HepG2 (cell line): ENCODE results near the gene RNU6-8. TPM values are rescaled to one million over a fixed set of nuclear protein-coding genes. Genes with fewer than 3 reads are reported as not detected.
A peak's percentile ranks its signal among the peaks of the same experiment; 100 is the strongest.

ENCODE experiments used
- ATAC-seq: fragments of 200-7000 bp; cut with Tn5 transposase; 3 replicates; pipeline ENCODE4 v1.9.1; 2020; ENCODE audit warnings: mild to moderate bottlenecking, moderate library complexity
- BruUV-seq: library from RNA; stranded (reverse); fragments of 400-500 nt; replicated peaks from 2 replicates; lab custom pipeline; 2021; lab: Mats Ljungman, UMichigan
- CTCF ChIA-PET: fragments of 300-600 bp; formaldehyde crosslinking; extraction: SDS; loops from one replicate; lab custom pipeline; 2021; ENCODE audit warnings: low total read pairs, inconsistent platforms, low intra/inter-chr PET ratio; lab: Yijun Ruan, JAX
- POLR2A ChIA-PET: fragments of 350-600 bp; sonication (Branson Sonifier 250); formaldehyde crosslinking; loops from one replicate; lab custom pipeline; 2020; ENCODE audit warnings: antibody characterized with exemption, inconsistent platforms; lab: Yijun Ruan, JAX
- DNase-seq: peaks from one replicate; pipeline ENCODE4 v3.0.0-alpha.2; 2015; ENCODE audit warnings: low spot score
- FAIRE-seq: peaks from 3 replicates; lab custom pipeline; 2011; peaks lifted over from hg19 to GRCh38; lab: Jason Lieb, UNC
- H2AFZ ChIP-seq: one replicate; pipeline ENCODE4 v1.6.1; 2011; ENCODE audit warnings: low read length, inconsistent platforms
- H3K27ac ChIP-seq: fragments of 300-600 bp; 3 replicates; pipeline ENCODE4 v1.8.0; 2011; ENCODE audit warnings: mixed run types, mild to moderate bottlenecking, mixed read lengths, low read length, inconsistent platforms; ENCODE audit not compliant: insufficient read depth; ENCODE audit errors: extremely low read length
- H3K27me3 ChIP-seq, 2 experiments: fragments of 200-600 bp in 1 of 2; 2 replicates in 1 of 2; 3 replicates in 1 of 2; pipeline versions ENCODE4 v1.6.0 to v1.8.0; 2011; ENCODE audit warnings: low read length in 2 of 2, mild to moderate bottlenecking in 2 of 2, moderate library complexity in 2 of 2, inconsistent platforms in 1 of 2; ENCODE audit not compliant: insufficient read depth in 2 of 2, control insufficient read depth in 1 of 2
- H3K36me3 ChIP-seq, 2 experiments: fragments of 200-600 bp in 1 of 2; replicated peaks in 1 of 2; 2 replicates in 1 of 2; 3 replicates in 1 of 2; pipeline versions ENCODE4 v1.5.1 to v1.8.0; 2011; ENCODE audit warnings: low read length in 2 of 2, inconsistent platforms in 1 of 2; ENCODE audit not compliant: insufficient read depth in 2 of 2, control insufficient read depth in 1 of 2
- H3K4me1 ChIP-seq: 2 replicates; pipeline ENCODE4 v1.5.1; 2012; ENCODE audit warnings: low read length, inconsistent platforms; ENCODE audit not compliant: insufficient read depth
- H3K4me2 ChIP-seq: 2 replicates; pipeline ENCODE4 v1.6.0; 2011; ENCODE audit warnings: low read depth, low read length, inconsistent platforms
- H3K4me3 ChIP-seq, 3 experiments: fragments of 200-600 bp in 1 of 3; sonication (generic), shearing (Covaris generic) in 1 of 3; replicated peaks in 1 of 3; 2 replicates each; pipeline ENCODE4 v1.5.1; 2011 to 2016; ENCODE audit warnings: low read length in 3 of 3, inconsistent platforms in 2 of 3, low read depth in 2 of 3, mild to moderate bottlenecking in 2 of 3, control low read depth in 1 of 3, mixed read lengths in 1 of 3; ENCODE audit not compliant: insufficient read depth in 1 of 3
- H3K79me2 ChIP-seq: one replicate; pipeline ENCODE4 v1.6.1; 2011; ENCODE audit warnings: low read length, inconsistent platforms; ENCODE audit not compliant: insufficient read depth
- H3K9ac ChIP-seq: 2 replicates; pipeline ENCODE4 v1.6.0; 2011; ENCODE audit warnings: mild to moderate bottlenecking, low read depth, low read length, inconsistent platforms; ENCODE audit not compliant: insufficient read depth
- H3K9me3 ChIP-seq: 2 replicates; pipeline ENCODE4 v1.5.1; 2012; ENCODE audit warnings: mild to moderate bottlenecking, low read length
- H4K20me1 ChIP-seq: 2 replicates; pipeline ENCODE4 v1.6.0; 2011; ENCODE audit warnings: inconsistent platforms, mild to moderate bottlenecking, low read length, moderate library complexity; ENCODE audit not compliant: insufficient read depth
- AGO1 ChIP-seq: fragments of 200-400 bp; formaldehyde crosslinking; IDR thresholded peaks from 2 replicates; pipeline ENCODE4 v1.6.1; 2017; ENCODE audit warnings: mild to moderate bottlenecking, low read depth, low read length, moderate library complexity; ENCODE audit not compliant: poor library complexity, severe bottlenecking
- ATAD3A ChIP-seq: sonication (generic); formaldehyde crosslinking; IDR thresholded peaks from 2 replicates; pipeline ENCODE4 v1.4.0; 2020; ENCODE audit warnings: missing genetic modification reagents
- ATM ChIP-seq: fragments of 450-650 bp; IDR thresholded peaks from 2 replicates; pipeline ENCODE4 v1.7.1; 2017; ENCODE audit warnings: mild to moderate bottlenecking, borderline replicate concordance
- CEBPB ChIP-seq: IDR thresholded peaks from 2 replicates; pipeline ENCODE4 v1.6.1; 2011; ENCODE audit warnings: low read depth, low read length, improper control_type of control experiment, borderline replicate concordance
- CHCHD3 ChIP-seq: sonication (generic); formaldehyde crosslinking; IDR thresholded peaks from 2 replicates; pipeline ENCODE4 v1.8.0; 2022; ENCODE audit warnings: mild to moderate bottlenecking, missing genetic modification reagents, moderate library complexity
- MAFF ChIP-seq: IDR thresholded peaks from 2 replicates; pipeline ENCODE4 v1.6.1; 2011; ENCODE audit warnings: low read depth, low read length, improper control_type of control experiment
- MAFK ChIP-seq, 2 experiments: IDR thresholded peaks in 1 of 2; conservative IDR thresholded peaks in 1 of 2; 2 replicates each; pipeline ENCODE4 v1.6.1; 2011; ENCODE audit warnings: improper control_type of control experiment in 2 of 2, low read length in 2 of 2
- NCOA5 ChIP-seq: sonication (generic); formaldehyde crosslinking; IDR thresholded peaks from 2 replicates; pipeline ENCODE4 v1.4.0; 2020; ENCODE audit warnings: missing genetic modification reagents
- ZNF329 ChIP-seq: sonication (generic); formaldehyde crosslinking; IDR thresholded peaks from 2 replicates; pipeline ENCODE4 v1.9.0; 2021; ENCODE audit warnings: low read depth, mild to moderate bottlenecking, missing genetic modification reagents
- ZNF496 ChIP-seq: sonication (generic); formaldehyde crosslinking; IDR thresholded peaks from 2 replicates; pipeline ENCODE4 v1.8.1; 2023; ENCODE audit warnings: mild to moderate bottlenecking, moderate library complexity, missing genetic modification reagents; ENCODE audit not compliant: insufficient replicate concordance
- ZNF878 ChIP-seq: sonication (generic); formaldehyde crosslinking; IDR thresholded peaks from 2 replicates; pipeline ENCODE4 v1.8.1; 2023; ENCODE audit warnings: mild to moderate bottlenecking, missing genetic modification reagents, moderate library complexity
- WGBS: methylation state at CpG from one replicate; pipeline ENCODE4 v1.1.6; 2017; ENCODE audit warnings: low lambda C conversion rate; 5-methylcytosine and 5-hydroxymethylcytosine counted together
- in situ Hi-C: cut with HindIII; loops from 2 replicates; pipeline ENCODE4 v1.10.0; 2017; ENCODE audit warnings: low pct_unique_long_range_greater_than_20kb; ENCODE audit not compliant: extremely low pct_ligation_motif_present
- intact Hi-C: fragments of 100-400 bp; cut with micrococcal nuclease; formaldehyde crosslinking; loops from one replicate; pipeline ENCODE4 v1.10.0; 2022; ENCODE audit not compliant: unreplicated experiment
- polyA plus RNA-seq, 8 experiments: library from polyadenylated mRNA; depleted of rRNA in 3 of 8; stranded (reverse) in 7 of 8; unstranded in 1 of 8; fragments of >200 nt; fragmentation: Illumina TruSeq in 4 of 8; extraction: Trizol in 4 of 8; gene quantifications; 2 replicates each; pipeline versions ENCODE4 v1.2.1 to v1.2.3, GENCODE V29; 2011 to 2016; ENCODE audit warnings: low read depth in 4 of 8, missing spikeins in 1 of 8, mixed read lengths in 1 of 8; ENCODE audit not compliant: insufficient read depth in 1 of 8
- total RNA-seq, 5 experiments: library from RNA; depleted of rRNA; stranded (reverse); fragments of >200 nt; fragmentation: Illumina TruSeq; extraction: Trizol; gene quantifications; 2 replicates each; pipeline ENCODE4 v1.2.3, GENCODE V29; 2016; ENCODE audit warnings: low read depth in 1 of 5
- TF ChIP-seq, protein P1 (sequence below): sonication (generic); formaldehyde crosslinking; IDR thresholded peaks from 2 replicates; pipeline ENCODE4 v1.4.0; 2020; ENCODE audit warnings: missing genetic modification reagents
- TF ChIP-seq, protein P2 (sequence below): sonication (generic); formaldehyde crosslinking; IDR thresholded peaks from 2 replicates; pipeline ENCODE4 v1.4.0; 2020; ENCODE audit warnings: missing genetic modification reagents, borderline replicate concordance
- TF ChIP-seq, protein P3 (sequence below): sonication (generic); formaldehyde crosslinking; IDR thresholded peaks from 2 replicates; pipeline ENCODE4 v1.4.0; 2020; ENCODE audit warnings: missing genetic modification reagents, mild to moderate bottlenecking, borderline replicate concordance

Gene RNU6-8
- total and polyA plus RNA-seq, 2 of the 13 experiments (the other 11 are each of a cell fraction or from before 2014, with no cell fraction given) = under 0.01 TPM; not detected in 1

DNA sequence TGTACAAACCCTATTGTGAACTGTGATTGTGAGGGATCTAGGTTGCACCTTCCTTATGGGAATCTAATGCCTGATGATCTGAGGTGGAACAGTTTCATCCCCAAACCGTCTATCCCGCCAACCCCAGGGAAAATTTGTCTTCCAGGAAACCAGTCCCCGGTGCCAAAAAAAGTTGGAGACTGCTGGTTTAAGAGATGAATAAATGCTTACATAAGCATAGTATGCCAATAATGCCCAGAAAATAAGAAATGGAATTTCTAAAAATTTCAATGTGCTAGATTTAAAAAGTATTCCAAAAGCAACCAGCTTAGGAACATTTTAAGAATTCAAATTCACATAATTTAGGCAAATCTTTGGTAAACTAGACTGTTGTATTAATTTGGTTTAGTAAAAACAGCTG lies 5.4 kb upstream of the RNU6-8 start:
- ATAC-seq (no peak), DNase-seq (no peak), FAIRE-seq (no peak)
- Histone ChIP-seq H3K36me3 (no peaks in the 10 kb centered on the region), H3K79me2 (no peaks in the 10 kb centered on the region), H3K27me3 (no peaks in the 10 kb centered on the region; a peak in 1 of 5 replicates), H2AFZ (no peak overlapping the region), H3K9ac (no peak overlapping the region), H3K4me3 (no peak overlapping the region), H3K4me1 (peaks cover 12% of the 10 kb centered on the region), H3K9me3 (no peaks in the 10 kb centered on the region), H3K4me2 (no peak overlapping the region), H3K27ac (no peak overlapping the region), H4K20me1 (no peaks in the 10 kb centered on the region)
- ChIA-PET POLR2A (interaction anchor here (1.2 kb wide), 1 partner anchor 132 kb away, joined by 3 read pairs; the partner anchor contains the start of gene ARHGAP5), CTCF (no interaction called here)
- TF ChIP-seq AGO1 (no peak), CEBPB (no peak), MAFK (conservative IDR thresholded peaks at IDR 0.05 in 1 of 2, IDR thresholded peaks at IDR 0.05 in 1 of 2; ENCODE audit: low read length in 2 of 2) (peak; percentile 86 to 88), ZNF329 (CRISPR knock-in tag) (no peak), ZNF496 (CRISPR knock-in tag) (no peak), ATAD3A (CRISPR knock-in tag) (no peak), ZNF878 (CRISPR knock-in tag) (no peak), CHCHD3 (CRISPR knock-in tag) (no peak), NCOA5 (CRISPR knock-in tag) (no peak), ATM (no peak), MAFF (peak; percentile 66)
- TF ChIP-seq, protein P1, sequence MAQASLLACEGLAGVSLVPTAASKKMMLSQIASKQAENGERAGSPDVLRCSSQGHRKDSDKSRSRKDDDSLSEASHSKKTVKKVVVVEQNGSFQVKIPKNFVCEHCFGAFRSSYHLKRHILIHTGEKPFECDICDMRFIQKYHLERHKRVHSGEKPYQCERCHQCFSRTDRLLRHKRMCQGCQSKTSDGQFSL (CRISPR knock-in tag) = no peak
- TF ChIP-seq, protein P2, sequence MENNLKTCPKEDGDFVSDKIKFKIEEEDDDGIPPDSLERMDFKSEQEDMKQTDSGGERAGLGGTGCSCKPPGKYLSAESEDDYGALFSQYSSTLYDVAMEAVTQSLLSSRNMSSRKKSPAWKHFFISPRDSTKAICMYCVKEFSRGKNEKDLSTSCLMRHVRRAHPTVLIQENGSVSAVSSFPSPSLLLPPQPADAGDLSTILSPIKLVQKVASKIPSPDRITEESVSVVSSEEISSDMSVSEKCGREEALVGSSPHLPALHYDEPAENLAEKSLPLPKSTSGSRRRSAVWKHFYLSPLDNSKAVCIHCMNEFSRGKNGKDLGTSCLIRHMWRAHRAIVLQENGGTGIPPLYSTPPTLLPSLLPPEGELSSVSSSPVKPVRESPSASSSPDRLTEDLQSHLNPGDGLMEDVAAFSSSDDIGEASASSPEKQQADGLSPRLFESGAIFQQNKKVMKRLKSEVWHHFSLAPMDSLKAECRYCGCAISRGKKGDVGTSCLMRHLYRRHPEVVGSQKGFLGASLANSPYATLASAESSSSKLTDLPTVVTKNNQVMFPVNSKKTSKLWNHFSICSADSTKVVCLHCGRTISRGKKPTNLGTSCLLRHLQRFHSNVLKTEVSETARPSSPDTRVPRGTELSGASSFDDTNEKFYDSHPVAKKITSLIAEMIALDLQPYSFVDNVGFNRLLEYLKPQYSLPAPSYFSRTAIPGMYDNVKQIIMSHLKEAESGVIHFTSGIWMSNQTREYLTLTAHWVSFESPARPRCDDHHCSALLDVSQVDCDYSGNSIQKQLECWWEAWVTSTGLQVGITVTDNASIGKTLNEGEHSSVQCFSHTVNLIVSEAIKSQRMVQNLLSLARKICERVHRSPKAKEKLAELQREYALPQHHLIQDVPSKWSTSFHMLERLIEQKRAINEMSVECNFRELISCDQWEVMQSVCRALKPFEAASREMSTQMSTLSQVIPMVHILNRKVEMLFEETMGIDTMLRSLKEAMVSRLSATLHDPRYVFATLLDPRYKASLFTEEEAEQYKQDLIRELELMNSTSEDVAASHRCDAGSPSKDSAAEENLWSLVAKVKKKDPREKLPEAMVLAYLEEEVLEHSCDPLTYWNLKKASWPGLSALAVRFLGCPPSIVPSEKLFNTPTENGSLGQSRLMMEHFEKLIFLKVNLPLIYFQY (CRISPR knock-in tag) = no peak
- TF ChIP-seq, protein P3, sequence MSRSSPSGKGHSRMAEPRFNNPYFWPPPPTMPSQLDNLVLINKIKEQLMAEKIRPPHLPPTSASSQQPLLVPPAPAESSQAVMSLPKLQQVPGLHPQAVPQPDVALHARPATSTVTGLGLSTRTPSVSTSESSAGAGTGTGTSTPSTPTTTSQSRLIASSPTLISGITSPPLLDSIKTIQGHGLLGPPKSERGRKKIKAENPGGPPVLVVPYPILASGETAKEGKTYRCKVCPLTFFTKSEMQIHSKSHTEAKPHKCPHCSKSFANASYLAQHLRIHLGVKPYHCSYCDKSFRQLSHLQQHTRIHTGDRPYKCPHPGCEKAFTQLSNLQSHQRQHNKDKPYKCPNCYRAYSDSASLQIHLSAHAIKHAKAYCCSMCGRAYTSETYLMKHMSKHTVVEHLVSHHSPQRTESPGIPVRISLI = no peak
- 27% methylated on average over 3 of the region's 3 CpGs for WGBS
- in situ Hi-C loops = no loop called here
- BruUV-seq = no TSS peak
- intact Hi-C loops = loop anchor here (10.0 kb wide), 1 partner anchor 1004 kb away; the partner anchor contains the start of gene HECTD1
